HEK293 (cell line): ENCODE measurements around the gene ZFP57.
A peak's percentile ranks its signal among the peaks of the same experiment; 100 is the strongest.

Source experiments
- BCL11A ChIP-seq: fragments of 450-650 bp; formaldehyde crosslinking; IDR thresholded peaks from 2 replicates; pipeline ENCODE4 v1.5.1; 2016; ENCODE audit warnings: low read depth, missing biosample characterization, missing genetic modification characterization
- SALL2 ChIP-seq: fragments of 450-650 bp; formaldehyde crosslinking; IDR thresholded peaks from 2 replicates; pipeline ENCODE4 v1.5.0; 2017; ENCODE audit warnings: missing biosample characterization, mild to moderate bottlenecking, missing genetic modification characterization, borderline replicate concordance
- ZBTB21 ChIP-seq: fragments of 450-650 bp; formaldehyde crosslinking; IDR thresholded peaks from 2 replicates; pipeline ENCODE4 v1.5.1; 2017; ENCODE audit warnings: missing biosample characterization, missing genetic modification characterization
- ZIC2 ChIP-seq: fragments of 450-650 bp; formaldehyde crosslinking; IDR thresholded peaks from 2 replicates; pipeline ENCODE4 v1.5.1; 2016; ENCODE audit warnings: missing biosample characterization, missing genetic modification characterization
- ZNF10 ChIP-seq: fragments of 450-650 bp; formaldehyde crosslinking; IDR thresholded peaks from 2 replicates; pipeline ENCODE4 v1.5.1; 2017; ENCODE audit warnings: missing biosample characterization, missing genetic modification characterization
- ZNF2 ChIP-seq: fragments of 450-650 bp; formaldehyde crosslinking; IDR thresholded peaks from 2 replicates; pipeline ENCODE4 v1.5.1; 2016; ENCODE audit warnings: missing biosample characterization, missing genetic modification characterization
- ZNF335 ChIP-seq: fragments of 450-650 bp; formaldehyde crosslinking; conservative IDR thresholded peaks from 2 replicates; pipeline ENCODE4 v1.5.1; 2016; ENCODE audit warnings: missing biosample characterization, missing genetic modification characterization
- ZNF48 ChIP-seq: fragments of 450-650 bp; formaldehyde crosslinking; IDR thresholded peaks from 2 replicates; pipeline ENCODE4 v1.5.1; 2016; ENCODE audit warnings: missing biosample characterization, missing genetic modification characterization
- ZNF530 ChIP-seq: fragments of 450-650 bp; formaldehyde crosslinking; IDR thresholded peaks from 2 replicates; pipeline ENCODE4 v1.5.1; 2016; ENCODE audit warnings: low read depth, missing biosample characterization, missing genetic modification characterization
- ZNF585B ChIP-seq: fragments of 450-650 bp; formaldehyde crosslinking; IDR thresholded peaks from 2 replicates; pipeline ENCODE4 v1.5.1; 2016; ENCODE audit warnings: missing biosample characterization, missing genetic modification characterization
- ZNF621 ChIP-seq: fragments of 450-650 bp; formaldehyde crosslinking; IDR thresholded peaks from 2 replicates; pipeline ENCODE4 v1.5.1; 2017; ENCODE audit warnings: missing biosample characterization, missing genetic modification characterization
- ZSCAN30 ChIP-seq: fragments of 450-650 bp; IDR thresholded peaks from 2 replicates; pipeline ENCODE4 v1.5.1; 2018; ENCODE audit warnings: missing biosample characterization, mild to moderate bottlenecking, missing genetic modification characterization, moderate library complexity
- TF ChIP-seq, protein P1 (sequence below): fragments of 450-650 bp; formaldehyde crosslinking; IDR thresholded peaks from 2 replicates; pipeline ENCODE4 v1.5.1; 2016; ENCODE audit warnings: missing biosample characterization, missing genetic modification characterization
- TF ChIP-seq, protein P2 (sequence below): fragments of 450-650 bp; formaldehyde crosslinking; IDR thresholded peaks from 2 replicates; pipeline ENCODE4 v1.5.0; 2017; ENCODE audit warnings: missing biosample characterization, missing genetic modification characterization, borderline replicate concordance
- TF ChIP-seq, protein P3 (sequence below): fragments of 450-650 bp; formaldehyde crosslinking; conservative IDR thresholded peaks from 2 replicates; pipeline ENCODE4 v1.5.1; 2016; ENCODE audit warnings: low read depth, missing biosample characterization, missing genetic modification characterization
- TF ChIP-seq, protein P4 (sequence below): fragments of 450-650 bp; formaldehyde crosslinking; IDR thresholded peaks from 2 replicates; pipeline ENCODE4 v1.5.1; 2017; ENCODE audit warnings: missing biosample characterization, missing genetic modification characterization
- TF ChIP-seq, protein P5 (sequence below): fragments of 450-650 bp; formaldehyde crosslinking; IDR thresholded peaks from 2 replicates; pipeline ENCODE4 v1.5.1; 2016; ENCODE audit warnings: missing biosample characterization, missing genetic modification characterization
- TF ChIP-seq, protein P6 (sequence below): fragments of 450-650 bp; formaldehyde crosslinking; IDR thresholded peaks from 2 replicates; pipeline ENCODE4 v1.5.1; 2016; ENCODE audit warnings: missing biosample characterization, missing genetic modification characterization, borderline replicate concordance
- TF ChIP-seq, protein P7 (sequence below): fragments of 450-650 bp; formaldehyde crosslinking; IDR thresholded peaks from 2 replicates; pipeline ENCODE4 v1.5.1; 2016; ENCODE audit warnings: missing biosample characterization, missing genetic modification characterization
- TF ChIP-seq, protein P8 (sequence below): fragments of 450-650 bp; IDR thresholded peaks from 2 replicates; pipeline ENCODE4 v1.5.1; 2018; ENCODE audit warnings: missing biosample characterization, missing genetic modification characterization

The ZFP57 gene

DNA sequence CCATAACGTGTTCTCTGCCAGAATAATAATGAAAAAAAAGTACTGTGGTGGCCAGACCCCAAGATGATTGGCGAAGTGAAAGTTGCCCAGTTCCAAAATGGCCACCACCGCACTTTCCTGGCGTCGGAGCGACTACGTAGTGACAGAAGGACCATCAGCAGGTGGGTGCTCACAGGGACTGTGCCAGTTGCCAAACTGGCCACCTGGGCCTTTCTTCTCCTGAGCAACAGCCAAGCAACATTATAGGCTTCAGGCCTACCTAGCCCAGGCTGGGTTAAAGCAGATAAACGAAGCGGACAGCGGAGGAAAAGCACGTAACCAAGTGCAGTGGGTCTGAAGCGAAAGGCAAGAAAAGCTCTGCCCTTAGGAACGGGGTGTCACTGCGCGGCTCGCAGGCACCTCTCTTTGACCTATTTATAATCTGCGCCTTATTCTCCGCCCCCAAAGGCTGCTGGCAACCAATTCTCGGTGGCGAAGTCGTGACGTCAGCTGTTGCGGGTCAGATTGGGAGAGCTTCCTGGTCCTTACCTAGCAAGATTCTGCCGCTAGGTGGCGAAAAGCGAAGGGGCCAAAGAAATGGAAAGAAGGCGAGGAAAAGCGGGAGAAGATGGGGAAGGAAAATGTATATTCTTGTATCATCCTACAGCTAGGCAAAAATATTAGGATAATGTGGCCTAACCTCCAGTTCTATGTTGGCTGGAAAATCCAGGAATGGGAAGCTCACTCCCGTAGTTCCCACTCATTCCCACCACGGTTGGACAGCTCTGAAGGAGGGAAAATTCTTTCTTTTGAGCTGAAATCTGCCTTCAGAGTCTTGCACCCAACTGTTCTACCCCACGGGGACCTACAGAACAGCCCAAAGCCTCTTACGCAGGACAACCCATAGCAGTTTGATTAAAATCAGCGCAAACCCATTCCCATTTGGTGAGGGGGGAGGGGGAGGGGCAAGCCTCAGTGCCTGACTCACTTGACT is 31.0 kb downstream of the ZFP57 start (continued):
- TF ChIP-seq, protein P1, sequence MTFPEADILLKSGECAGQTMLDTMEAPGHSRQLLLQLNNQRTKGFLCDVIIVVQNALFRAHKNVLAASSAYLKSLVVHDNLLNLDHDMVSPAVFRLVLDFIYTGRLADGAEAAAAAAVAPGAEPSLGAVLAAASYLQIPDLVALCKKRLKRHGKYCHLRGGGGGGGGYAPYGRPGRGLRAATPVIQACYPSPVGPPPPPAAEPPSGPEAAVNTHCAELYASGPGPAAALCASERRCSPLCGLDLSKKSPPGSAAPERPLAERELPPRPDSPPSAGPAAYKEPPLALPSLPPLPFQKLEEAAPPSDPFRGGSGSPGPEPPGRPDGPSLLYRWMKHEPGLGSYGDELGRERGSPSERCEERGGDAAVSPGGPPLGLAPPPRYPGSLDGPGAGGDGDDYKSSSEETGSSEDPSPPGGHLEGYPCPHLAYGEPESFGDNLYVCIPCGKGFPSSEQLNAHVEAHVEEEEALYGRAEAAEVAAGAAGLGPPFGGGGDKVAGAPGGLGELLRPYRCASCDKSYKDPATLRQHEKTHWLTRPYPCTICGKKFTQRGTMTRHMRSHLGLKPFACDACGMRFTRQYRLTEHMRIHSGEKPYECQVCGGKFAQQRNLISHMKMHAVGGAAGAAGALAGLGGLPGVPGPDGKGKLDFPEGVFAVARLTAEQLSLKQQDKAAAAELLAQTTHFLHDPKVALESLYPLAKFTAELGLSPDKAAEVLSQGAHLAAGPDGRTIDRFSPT (tag by site-specific recombination): no peak; the same call in 1 of the 2 replicates
- TF ChIP-seq ZNF48: no peak
- TF ChIP-seq, protein P2, sequence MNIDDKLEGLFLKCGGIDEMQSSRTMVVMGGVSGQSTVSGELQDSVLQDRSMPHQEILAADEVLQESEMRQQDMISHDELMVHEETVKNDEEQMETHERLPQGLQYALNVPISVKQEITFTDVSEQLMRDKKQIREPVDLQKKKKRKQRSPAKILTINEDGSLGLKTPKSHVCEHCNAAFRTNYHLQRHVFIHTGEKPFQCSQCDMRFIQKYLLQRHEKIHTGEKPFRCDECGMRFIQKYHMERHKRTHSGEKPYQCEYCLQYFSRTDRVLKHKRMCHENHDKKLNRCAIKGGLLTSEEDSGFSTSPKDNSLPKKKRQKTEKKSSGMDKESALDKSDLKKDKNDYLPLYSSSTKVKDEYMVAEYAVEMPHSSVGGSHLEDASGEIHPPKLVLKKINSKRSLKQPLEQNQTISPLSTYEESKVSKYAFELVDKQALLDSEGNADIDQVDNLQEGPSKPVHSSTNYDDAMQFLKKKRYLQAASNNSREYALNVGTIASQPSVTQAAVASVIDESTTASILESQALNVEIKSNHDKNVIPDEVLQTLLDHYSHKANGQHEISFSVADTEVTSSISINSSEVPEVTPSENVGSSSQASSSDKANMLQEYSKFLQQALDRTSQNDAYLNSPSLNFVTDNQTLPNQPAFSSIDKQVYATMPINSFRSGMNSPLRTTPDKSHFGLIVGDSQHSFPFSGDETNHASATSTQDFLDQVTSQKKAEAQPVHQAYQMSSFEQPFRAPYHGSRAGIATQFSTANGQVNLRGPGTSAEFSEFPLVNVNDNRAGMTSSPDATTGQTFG (tag by site-specific recombination): no peak
- peak; percentile 63; the same call in 1 of the 2 replicates for TF ChIP-seq ZNF2 (tag by site-specific recombination)
- TF ChIP-seq, protein P3, sequence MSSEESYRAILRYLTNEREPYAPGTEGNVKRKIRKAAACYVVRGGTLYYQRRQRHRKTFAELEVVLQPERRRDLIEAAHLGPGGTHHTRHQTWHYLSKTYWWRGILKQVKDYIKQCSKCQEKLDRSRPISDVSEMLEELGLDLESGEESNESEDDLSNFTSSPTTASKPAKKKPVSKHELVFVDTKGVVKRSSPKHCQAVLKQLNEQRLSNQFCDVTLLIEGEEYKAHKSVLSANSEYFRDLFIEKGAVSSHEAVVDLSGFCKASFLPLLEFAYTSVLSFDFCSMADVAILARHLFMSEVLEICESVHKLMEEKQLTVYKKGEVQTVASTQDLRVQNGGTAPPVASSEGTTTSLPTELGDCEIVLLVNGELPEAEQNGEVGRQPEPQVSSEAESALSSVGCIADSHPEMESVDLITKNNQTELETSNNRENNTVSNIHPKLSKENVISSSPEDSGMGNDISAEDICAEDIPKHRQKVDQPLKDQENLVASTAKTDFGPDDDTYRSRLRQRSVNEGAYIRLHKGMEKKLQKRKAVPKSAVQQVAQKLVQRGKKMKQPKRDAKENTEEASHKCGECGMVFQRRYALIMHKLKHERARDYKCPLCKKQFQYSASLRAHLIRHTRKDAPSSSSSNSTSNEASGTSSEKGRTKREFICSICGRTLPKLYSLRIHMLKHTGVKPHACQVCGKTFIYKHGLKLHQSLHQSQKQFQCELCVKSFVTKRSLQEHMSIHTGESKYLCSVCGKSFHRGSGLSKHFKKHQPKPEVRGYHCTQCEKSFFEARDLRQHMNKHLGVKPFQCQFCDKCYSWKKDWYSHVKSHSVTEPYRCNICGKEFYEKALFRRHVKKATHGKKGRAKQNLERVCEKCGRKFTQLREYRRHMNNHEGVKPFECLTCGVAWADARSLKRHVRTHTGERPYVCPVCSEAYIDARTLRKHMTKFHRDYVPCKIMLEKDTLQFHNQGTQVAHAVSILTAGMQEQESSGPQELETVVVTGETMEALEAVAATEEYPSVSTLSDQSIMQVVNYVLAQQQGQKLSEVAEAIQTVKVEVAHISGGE (tag by site-specific recombination): no peak
- no peak for TF ChIP-seq ZNF621 (tag by site-specific recombination)
- no peak for TF ChIP-seq SALL2 (tag by site-specific recombination)
- TF ChIP-seq ZNF530 (tag by site-specific recombination): no peak
- TF ChIP-seq, protein P4, sequence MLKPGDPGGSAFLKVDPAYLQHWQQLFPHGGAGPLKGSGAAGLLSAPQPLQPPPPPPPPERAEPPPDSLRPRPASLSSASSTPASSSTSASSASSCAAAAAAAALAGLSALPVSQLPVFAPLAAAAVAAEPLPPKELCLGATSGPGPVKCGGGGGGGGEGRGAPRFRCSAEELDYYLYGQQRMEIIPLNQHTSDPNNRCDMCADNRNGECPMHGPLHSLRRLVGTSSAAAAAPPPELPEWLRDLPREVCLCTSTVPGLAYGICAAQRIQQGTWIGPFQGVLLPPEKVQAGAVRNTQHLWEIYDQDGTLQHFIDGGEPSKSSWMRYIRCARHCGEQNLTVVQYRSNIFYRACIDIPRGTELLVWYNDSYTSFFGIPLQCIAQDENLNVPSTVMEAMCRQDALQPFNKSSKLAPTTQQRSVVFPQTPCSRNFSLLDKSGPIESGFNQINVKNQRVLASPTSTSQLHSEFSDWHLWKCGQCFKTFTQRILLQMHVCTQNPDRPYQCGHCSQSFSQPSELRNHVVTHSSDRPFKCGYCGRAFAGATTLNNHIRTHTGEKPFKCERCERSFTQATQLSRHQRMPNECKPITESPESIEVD: no peak
- TF ChIP-seq, protein P5, sequence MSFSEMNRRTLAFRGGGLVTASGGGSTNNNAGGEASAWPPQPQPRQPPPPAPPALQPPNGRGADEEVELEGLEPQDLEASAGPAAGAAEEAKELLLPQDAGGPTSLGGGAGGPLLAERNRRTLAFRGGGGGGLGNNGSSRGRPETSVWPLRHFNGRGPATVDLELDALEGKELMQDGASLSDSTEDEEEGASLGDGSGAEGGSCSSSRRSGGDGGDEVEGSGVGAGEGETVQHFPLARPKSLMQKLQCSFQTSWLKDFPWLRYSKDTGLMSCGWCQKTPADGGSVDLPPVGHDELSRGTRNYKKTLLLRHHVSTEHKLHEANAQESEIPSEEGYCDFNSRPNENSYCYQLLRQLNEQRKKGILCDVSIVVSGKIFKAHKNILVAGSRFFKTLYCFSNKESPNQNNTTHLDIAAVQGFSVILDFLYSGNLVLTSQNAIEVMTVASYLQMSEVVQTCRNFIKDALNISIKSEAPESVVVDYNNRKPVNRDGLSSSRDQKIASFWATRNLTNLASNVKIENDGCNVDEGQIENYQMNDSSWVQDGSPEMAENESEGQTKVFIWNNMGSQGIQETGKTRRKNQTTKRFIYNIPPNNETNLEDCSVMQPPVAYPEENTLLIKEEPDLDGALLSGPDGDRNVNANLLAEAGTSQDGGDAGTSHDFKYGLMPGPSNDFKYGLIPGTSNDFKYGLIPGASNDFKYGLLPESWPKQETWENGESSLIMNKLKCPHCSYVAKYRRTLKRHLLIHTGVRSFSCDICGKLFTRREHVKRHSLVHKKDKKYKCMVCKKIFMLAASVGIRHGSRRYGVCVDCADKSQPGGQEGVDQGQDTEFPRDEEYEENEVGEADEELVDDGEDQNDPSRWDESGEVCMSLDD: peak; percentile 82
- no peak for TF ChIP-seq BCL11A
- TF ChIP-seq ZSCAN30 (tag by site-specific recombination): no peak
- TF ChIP-seq, protein P6, sequence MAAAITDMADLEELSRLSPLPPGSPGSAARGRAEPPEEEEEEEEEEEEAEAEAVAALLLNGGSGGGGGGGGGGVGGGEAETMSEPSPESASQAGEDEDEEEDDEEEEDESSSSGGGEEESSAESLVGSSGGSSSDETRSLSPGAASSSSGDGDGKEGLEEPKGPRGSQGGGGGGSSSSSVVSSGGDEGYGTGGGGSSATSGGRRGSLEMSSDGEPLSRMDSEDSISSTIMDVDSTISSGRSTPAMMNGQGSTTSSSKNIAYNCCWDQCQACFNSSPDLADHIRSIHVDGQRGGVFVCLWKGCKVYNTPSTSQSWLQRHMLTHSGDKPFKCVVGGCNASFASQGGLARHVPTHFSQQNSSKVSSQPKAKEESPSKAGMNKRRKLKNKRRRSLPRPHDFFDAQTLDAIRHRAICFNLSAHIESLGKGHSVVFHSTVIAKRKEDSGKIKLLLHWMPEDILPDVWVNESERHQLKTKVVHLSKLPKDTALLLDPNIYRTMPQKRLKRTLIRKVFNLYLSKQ: no peak
- TF ChIP-seq, protein P7, sequence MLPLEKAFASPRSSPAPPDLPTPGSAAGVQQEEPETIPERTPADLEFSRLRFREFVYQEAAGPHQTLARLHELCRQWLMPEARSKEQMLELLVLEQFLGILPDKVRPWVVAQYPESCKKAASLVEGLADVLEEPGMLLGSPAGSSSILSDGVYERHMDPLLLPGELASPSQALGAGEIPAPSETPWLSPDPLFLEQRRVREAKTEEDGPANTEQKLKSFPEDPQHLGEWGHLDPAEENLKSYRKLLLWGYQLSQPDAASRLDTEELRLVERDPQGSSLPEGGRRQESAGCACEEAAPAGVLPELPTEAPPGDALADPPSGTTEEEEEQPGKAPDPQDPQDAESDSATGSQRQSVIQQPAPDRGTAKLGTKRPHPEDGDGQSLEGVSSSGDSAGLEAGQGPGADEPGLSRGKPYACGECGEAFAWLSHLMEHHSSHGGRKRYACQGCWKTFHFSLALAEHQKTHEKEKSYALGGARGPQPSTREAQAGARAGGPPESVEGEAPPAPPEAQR (tag by site-specific recombination): no peak
- TF ChIP-seq ZNF335 (tag by site-specific recombination): peak; percentile 100
- TF ChIP-seq ZNF585B (tag by site-specific recombination): no peak
- no peak for TF ChIP-seq ZIC2
- TF ChIP-seq, protein P8, sequence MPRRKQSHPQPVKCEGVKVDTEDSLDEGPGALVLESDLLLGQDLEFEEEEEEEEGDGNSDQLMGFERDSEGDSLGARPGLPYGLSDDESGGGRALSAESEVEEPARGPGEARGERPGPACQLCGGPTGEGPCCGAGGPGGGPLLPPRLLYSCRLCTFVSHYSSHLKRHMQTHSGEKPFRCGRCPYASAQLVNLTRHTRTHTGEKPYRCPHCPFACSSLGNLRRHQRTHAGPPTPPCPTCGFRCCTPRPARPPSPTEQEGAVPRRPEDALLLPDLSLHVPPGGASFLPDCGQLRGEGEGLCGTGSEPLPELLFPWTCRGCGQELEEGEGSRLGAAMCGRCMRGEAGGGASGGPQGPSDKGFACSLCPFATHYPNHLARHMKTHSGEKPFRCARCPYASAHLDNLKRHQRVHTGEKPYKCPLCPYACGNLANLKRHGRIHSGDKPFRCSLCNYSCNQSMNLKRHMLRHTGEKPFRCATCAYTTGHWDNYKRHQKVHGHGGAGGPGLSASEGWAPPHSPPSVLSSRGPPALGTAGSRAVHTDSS (tag by site-specific recombination): no peak
- TF ChIP-seq ZBTB21 (tag by site-specific recombination): peak; percentile 77
- 0 out of 2 replicates have a peak, but pooled peaks have one; percentile 16 for TF ChIP-seq ZNF10 (tag by site-specific recombination)
